ENCODE measurements around the gene ATP2A3.

- TF ChIP-seq CTCF (IDR thresholded peaks at IDR 0.05) (no peak), POLR2A (IDR thresholded peaks at IDR 0.05) (no peak)
Measured at GRCh38 chr17:3917391-3917931, 46.8 kb downstream of the ATP2A3 start.
